ENCODE data around the gene ITGBL1. TPM values are rescaled to one million over a fixed set of nuclear protein-coding genes. Genes with fewer than 3 reads are reported as not detected.

ITGBL1 gene
- 0.40 TPM for total RNA-seq

- no peak for ATAC-seq
These were observed at the start of gene ITGBL1 for GRCh38 chr13:101452519-101453485. Gene ITGBL1 (plus strand): TSS chr13:101452675. CDS start chr13:101452834, 159 bp downstream.

- no peak for ATAC-seq
These were observed 45.7 kb upstream of the ITGBL1 start for GRCh38 chr13:101406791-101407190.

GRCh38 chr13:101408154-101408553, 44.3 kb upstream of the ITGBL1 start:
- ATAC-seq, result no peak

- ATAC-seq, result no peak
These were observed 43.4 kb upstream of the ITGBL1 start for GRCh38 chr13:101408992-101409656.

GRCh38 chr13:101412076-101412475, 40.4 kb upstream of the ITGBL1 start:
- no peak for ATAC-seq

- ATAC-seq, result no peak
These were observed 36.9 kb upstream of the ITGBL1 start for GRCh38 chr13:101415358-101416174.

- ATAC-seq, result peak; percentile 48
These were observed 36.1 kb upstream of the ITGBL1 start, which contains the start of gene NALCN for GRCh38 chr13:101416181-101417042. Gene NALCN (minus strand): TSS chr13:101416508. CDS start chr13:101399126, 17,382 bp downstream.

GRCh38 chr13:101417043-101417406, 35.5 kb upstream of the ITGBL1 start:
- no peak for ATAC-seq

GRCh38 chr13:101417501-101417900, 35.0 kb upstream of the ITGBL1 start:
- ATAC-seq, result no peak

GRCh38 chr13:101423872-101424271, 28.6 kb upstream of the ITGBL1 start:
- ATAC-seq, result no peak

GRCh38 chr13:101424381-101425155, 27.9 kb upstream of the ITGBL1 start:
- ATAC-seq, result no peak

- ATAC-seq, result no peak
These were observed 27.4 kb upstream of the ITGBL1 start for GRCh38 chr13:101425156-101425471.

- ATAC-seq, result no peak
These were observed 26.9 kb upstream of the ITGBL1 start for GRCh38 chr13:101425623-101426022.

- no peak for ATAC-seq
These were observed 22.7 kb upstream of the ITGBL1 start for GRCh38 chr13:101429733-101430132.

GRCh38 chr13:101433895-101434294, 18.6 kb upstream of the ITGBL1 start:
- ATAC-seq, result no peak

GRCh38 chr13:101434486-101434885, 18.0 kb upstream of the ITGBL1 start:
- ATAC-seq, result no peak

- ATAC-seq, result no peak
These were observed 4.6 kb upstream of the ITGBL1 start for GRCh38 chr13:101447852-101448251.

GRCh38 chr13:101449790-101450748, 2.4 kb upstream of the ITGBL1 start:
- ATAC-seq, result peak; percentile 78

GRCh38 chr13:101450749-101451130, 1.7 kb upstream of the ITGBL1 start:
- no peak for ATAC-seq

- ATAC-seq, result no peak
These were observed 834 bp upstream of the ITGBL1 start for GRCh38 chr13:101451641-101452040.
